T-helper 2 cell treated with Interferon-gamma antibody and Interleukin-4, amounts not matched to agents 100 ng/mL and 5 ng/mL, for 36 hours (primary cell): Measurements from ENCODE around the gene CD7. TPM values are rescaled to one million over a fixed set of nuclear protein-coding genes. Genes with fewer than 3 reads are reported as not detected.

Experiments
- intact Hi-C: fragments of 100-400 bp; cut with micrococcal nuclease; formaldehyde crosslinking; loops from one replicate; pipeline ENCODE4 v1.15.1; 2023
- total RNA-seq: library from RNA; stranded (reverse); gene quantifications from 2 replicates; pipeline ENCODE4 v1.2.3, GENCODE V29; 2022

The CD7 gene
- total RNA-seq, 1 donor from 2014 or later = 198 TPM

- intact Hi-C loops = no loop called here
Observed at GRCh38 chr17:82300228-82300627, 17.2 kb downstream of the CD7 start.

- intact Hi-C loops = loop anchor here (5.0 to 10.0 kb wide), 3 partner anchors 115 to 265 kb away; partner anchors contain the start of genes CYBC1, DCXR, HEXD and OGFOD3
Observed at GRCh38 chr17:82299452-82299851, 18.0 kb downstream of the CD7 start.

GRCh38 chr17:82298538-82299421 lies 18.6 kb downstream of the CD7 start:
- intact Hi-C loops = loop anchor here (1.0 to 10.0 kb wide), 5 partner anchors 18 to 264 kb away; partner anchors contain the start of genes CYBC1, DCXR, HEXD and OGFOD3

- intact Hi-C loops = loop anchor here (1.0 to 10.0 kb wide), 6 partner anchors 18 to 263 kb away; partner anchors contain the start of genes CSNK1D, CYBC1, DCXR and HEXD
Observed at GRCh38 chr17:82297714-82298537, 19.5 kb downstream of the CD7 start.

- intact Hi-C loops = loop anchor here (1.0 to 10.0 kb wide), 4 partner anchors 24 to 262 kb away; partner anchors contain the start of genes CSNK1D, CYBC1, DCXR and HEXD
Observed at GRCh38 chr17:82297280-82297713, 20.1 kb downstream of the CD7 start.

GRCh38 chr17:82296511-82297279 lies 20.7 kb downstream of the CD7 start:
- intact Hi-C loops = loop anchor here (1.0 to 10.0 kb wide), 4 partner anchors 23 to 262 kb away; partner anchors contain the start of genes CSNK1D, CYBC1, DCXR and HEXD

- intact Hi-C loops = loop anchor here (5.0 to 10.0 kb wide), 3 partner anchors 119 to 261 kb away; partner anchors contain the start of genes CYBC1, DCXR, HEXD and OGFOD3
Observed at GRCh38 chr17:82295472-82295814, 22.0 kb downstream of the CD7 start.

- intact Hi-C loops = loop anchor here (10.0 kb wide), 2 partner anchors 121 to 259 kb away; partner anchors contain the start of genes DCXR, HEXD, OGFOD3 and RAC3
Observed at GRCh38 chr17:82294064-82294773, 23.2 kb downstream of the CD7 start.

- intact Hi-C loops = loop anchor here (1.0 to 10.0 kb wide), 3 partner anchors 19 to 258 kb away; partner anchors contain the start of genes CSNK1D, DCXR, HEXD and OGFOD3
Observed at GRCh38 chr17:82292251-82293154, 24.9 kb downstream of the CD7 start.

GRCh38 chr17:82291582-82292250 lies 25.7 kb downstream of the CD7 start:
- intact Hi-C loops = loop anchor here (1.0 to 10.0 kb wide), 3 partner anchors 18 to 257 kb away; partner anchors contain the start of genes CSNK1D, DCXR, HEXD and OGFOD3

- intact Hi-C loops = no loop called here
Observed at GRCh38 chr17:82287868-82288801, 29.3 kb downstream of the CD7 start.

- intact Hi-C loops = no loop called here
Observed at GRCh38 chr17:82287013-82287867, 30.2 kb downstream of the CD7 start.

GRCh38 chr17:82285141-82285540 lies 32.3 kb downstream of the CD7 start:
- intact Hi-C loops = no loop called here

GRCh38 chr17:82283208-82283749 lies 34.1 kb downstream of the CD7 start:
- intact Hi-C loops = no loop called here

- intact Hi-C loops = no loop called here
Observed at GRCh38 chr17:82282239-82283207, 34.9 kb downstream of the CD7 start.
